PFSK-1 (cell line): ENCODE data around the gene LCNL1.

Experiments used
- POLR2AphosphoS5 ChIP-seq: IDR thresholded peaks from 2 replicates; pipeline ENCODE4 v1.6.1; 2012; ENCODE audit warnings: low read depth, mild to moderate bottlenecking, control low read depth, low read length, moderate library complexity
- TF ChIP-seq, protein P1 (sequence below), 2 experiments: IDR thresholded peaks; 2 replicates each; pipeline versions ENCODE4 v1.6.1 to v1.8.0; 2011 to 2012; ENCODE audit warnings: low read depth in 2 of 2, low read length in 2 of 2, control low read depth in 1 of 2, inconsistent platforms in 1 of 2, mild to moderate bottlenecking in 1 of 2, moderate library complexity in 1 of 2; ENCODE audit not compliant: insufficient read depth in 1 of 2

GRCh38 chr9:136954270-136955083 lies 28.3 kb upstream of the LCNL1 start:
- TF ChIP-seq, protein P1, sequence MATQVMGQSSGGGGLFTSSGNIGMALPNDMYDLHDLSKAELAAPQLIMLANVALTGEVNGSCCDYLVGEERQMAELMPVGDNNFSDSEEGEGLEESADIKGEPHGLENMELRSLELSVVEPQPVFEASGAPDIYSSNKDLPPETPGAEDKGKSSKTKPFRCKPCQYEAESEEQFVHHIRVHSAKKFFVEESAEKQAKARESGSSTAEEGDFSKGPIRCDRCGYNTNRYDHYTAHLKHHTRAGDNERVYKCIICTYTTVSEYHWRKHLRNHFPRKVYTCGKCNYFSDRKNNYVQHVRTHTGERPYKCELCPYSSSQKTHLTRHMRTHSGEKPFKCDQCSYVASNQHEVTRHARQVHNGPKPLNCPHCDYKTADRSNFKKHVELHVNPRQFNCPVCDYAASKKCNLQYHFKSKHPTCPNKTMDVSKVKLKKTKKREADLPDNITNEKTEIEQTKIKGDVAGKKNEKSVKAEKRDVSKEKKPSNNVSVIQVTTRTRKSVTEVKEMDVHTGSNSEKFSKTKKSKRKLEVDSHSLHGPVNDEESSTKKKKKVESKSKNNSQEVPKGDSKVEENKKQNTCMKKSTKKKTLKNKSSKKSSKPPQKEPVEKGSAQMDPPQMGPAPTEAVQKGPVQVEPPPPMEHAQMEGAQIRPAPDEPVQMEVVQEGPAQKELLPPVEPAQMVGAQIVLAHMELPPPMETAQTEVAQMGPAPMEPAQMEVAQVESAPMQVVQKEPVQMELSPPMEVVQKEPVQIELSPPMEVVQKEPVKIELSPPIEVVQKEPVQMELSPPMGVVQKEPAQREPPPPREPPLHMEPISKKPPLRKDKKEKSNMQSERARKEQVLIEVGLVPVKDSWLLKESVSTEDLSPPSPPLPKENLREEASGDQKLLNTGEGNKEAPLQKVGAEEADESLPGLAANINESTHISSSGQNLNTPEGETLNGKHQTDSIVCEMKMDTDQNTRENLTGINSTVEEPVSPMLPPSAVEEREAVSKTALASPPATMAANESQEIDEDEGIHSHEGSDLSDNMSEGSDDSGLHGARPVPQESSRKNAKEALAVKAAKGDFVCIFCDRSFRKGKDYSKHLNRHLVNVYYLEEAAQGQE (IDR thresholded peaks at IDR 0.05; ENCODE audit: insufficient read depth in 1 of 2, low read depth in 2 of 2, low read length in 2 of 2): no peak
- TF ChIP-seq POLR2AphosphoS5: no peak
